Mesenchymal stem cell (in vitro differentiated cells and primary cell): Measurements from ENCODE around the gene TPM4.

Experiments
- DNase-seq: peaks from one replicate; pipeline ENCODE4 v3.0.0-alpha.2; 2013
- H2AFZ ChIP-seq: one replicate; pipeline ENCODE4 v1.6.1; 2013; ENCODE audit warnings: low read depth, mild to moderate bottlenecking, control low read depth, inconsistent platforms, low read length, moderate library complexity
- H2AK5ac ChIP-seq: 2 replicates; pipeline ENCODE4 v1.6.1; 2013; ENCODE audit warnings: low read length, moderate library complexity, mild to moderate bottlenecking, inconsistent platforms; ENCODE audit not compliant: severe bottlenecking
- H2BK120ac ChIP-seq: one replicate; pipeline ENCODE4 v1.6.1; 2013; ENCODE audit warnings: low read depth, mild to moderate bottlenecking, inconsistent platforms, low read length, moderate library complexity
- H2BK12ac ChIP-seq, 2 experiments: one replicate each; pipeline ENCODE4 v1.6.1; 2013; ENCODE audit warnings: inconsistent platforms in 2 of 2, low read length in 2 of 2, mild to moderate bottlenecking in 2 of 2, moderate library complexity in 2 of 2, control low read depth in 1 of 2
- H2BK15ac ChIP-seq: one replicate; pipeline ENCODE4 v1.6.1; 2013; ENCODE audit warnings: mild to moderate bottlenecking, low read depth, inconsistent platforms; ENCODE audit not compliant: poor library complexity, severe bottlenecking
- H2BK5ac ChIP-seq: 2 replicates; pipeline ENCODE4 v1.6.1; 2013; ENCODE audit warnings: low read depth, mild to moderate bottlenecking, low read length, control low read depth, inconsistent platforms; ENCODE audit not compliant: poor library complexity, severe bottlenecking
- H3K14ac ChIP-seq, 2 experiments: one replicate each; pipeline ENCODE4 v1.6.1; 2013; ENCODE audit warnings: inconsistent platforms in 2 of 2, low read length in 2 of 2, control low read depth in 1 of 2, mild to moderate bottlenecking in 1 of 2, moderate library complexity in 1 of 2
- H3K18ac ChIP-seq, 2 experiments: one replicate each; pipeline ENCODE4 v1.6.1; 2013; ENCODE audit warnings: inconsistent platforms in 2 of 2, low read length in 2 of 2, control low read depth in 1 of 2, low read depth in 1 of 2, mild to moderate bottlenecking in 1 of 2
- H3K23ac ChIP-seq, 2 experiments: one replicate each; pipeline ENCODE4 v1.6.1; 2013; ENCODE audit warnings: inconsistent platforms in 2 of 2, low read length in 2 of 2, mild to moderate bottlenecking in 2 of 2, moderate library complexity in 2 of 2, control low read depth in 1 of 2
- H3K27ac ChIP-seq: 2 replicates; pipeline ENCODE4 v1.5.1; 2013; ENCODE audit warnings: mild to moderate bottlenecking, moderate library complexity, low read length, control low read depth, inconsistent platforms; ENCODE audit not compliant: poor library complexity, severe bottlenecking
- H3K27me3 ChIP-seq, 2 experiments: 2 replicates each; pipeline versions ENCODE4 v1.6.1 to v1.7.0; 2013; ENCODE audit warnings: low read length in 2 of 2, mild to moderate bottlenecking in 2 of 2, moderate library complexity in 2 of 2, control low read depth in 1 of 2, inconsistent platforms in 1 of 2; ENCODE audit not compliant: control insufficient read depth in 1 of 2, insufficient read depth in 1 of 2
- H3K36me3 ChIP-seq, 2 experiments: 2 replicates each; pipeline versions ENCODE4 v1.6.1 to v1.7.0; 2013; ENCODE audit warnings: low read length in 2 of 2, control low read depth in 1 of 2, inconsistent platforms in 1 of 2, low read depth in 1 of 2, mild to moderate bottlenecking in 1 of 2; ENCODE audit not compliant: insufficient read depth in 2 of 2, control insufficient read depth in 1 of 2
- H3K4ac ChIP-seq, 2 experiments: one replicate each; pipeline ENCODE4 v1.6.1; 2013; ENCODE audit warnings: inconsistent platforms in 2 of 2, low read length in 2 of 2, mild to moderate bottlenecking in 2 of 2, moderate library complexity in 2 of 2, control low read depth in 1 of 2, low read depth in 1 of 2
- H3K4me1 ChIP-seq: 2 replicates; pipeline ENCODE4 v1.6.1; 2013; ENCODE audit warnings: low read depth, low read length, control low read depth; ENCODE audit not compliant: control insufficient read depth, insufficient read depth
- H3K4me2 ChIP-seq: 2 replicates; pipeline ENCODE4 v1.6.1; 2013; ENCODE audit warnings: low read length, mild to moderate bottlenecking, inconsistent platforms; ENCODE audit not compliant: poor library complexity, severe bottlenecking
- H3K4me3 ChIP-seq, 2 experiments: 2 replicates each; pipeline versions ENCODE4 v1.5.1 to v1.7.0; 2013; ENCODE audit warnings: low read length in 2 of 2, mild to moderate bottlenecking in 2 of 2, control low read depth in 1 of 2, low read depth in 1 of 2; ENCODE audit not compliant: insufficient read depth in 1 of 2
- H3K79me1 ChIP-seq: replicated peaks from 2 replicates; pipeline ENCODE4 v1.6.1; 2013; ENCODE audit warnings: mild to moderate bottlenecking, control low read depth, low read length, inconsistent platforms; ENCODE audit not compliant: poor library complexity, severe bottlenecking
- H3K9ac ChIP-seq: 2 replicates; pipeline ENCODE4 v1.7.0; 2013; ENCODE audit warnings: mild to moderate bottlenecking, low read length, moderate library complexity
- H3K9me3 ChIP-seq: 2 replicates; pipeline ENCODE4 v1.7.0; 2013; ENCODE audit warnings: mild to moderate bottlenecking, low read length; ENCODE audit not compliant: control insufficient read depth
- H4K8ac ChIP-seq: one replicate; pipeline ENCODE4 v1.6.1; 2013; ENCODE audit warnings: inconsistent platforms, mild to moderate bottlenecking, low read length, moderate library complexity
- H4K91ac ChIP-seq: one replicate; pipeline ENCODE4 v1.6.1; 2013; ENCODE audit warnings: mild to moderate bottlenecking, low read length, inconsistent platforms
- WGBS: methylation state at CpG from one replicate; pipeline ENCODE4 v1.1.7; 2013; ENCODE audit warnings: mixed read lengths; 5-methylcytosine and 5-hydroxymethylcytosine counted together

The TPM4 gene

GRCh38 chr19:16073481-16073880 is 2.8 kb upstream of the TPM4 start:
- Histone ChIP-seq H2BK120ac (no peak overlapping the region), H2AK5ac (no peak overlapping the region), H4K91ac (peak overlapping the region; percentile 43), H3K4ac (peak overlapping the region in 1 of 2 experiments; percentile 66), H3K18ac (no peak overlapping the region), H3K14ac (peak overlapping the region in 1 of 2 experiments; percentile 2), H3K27me3 (no peaks in the 10 kb centered on the region), H3K23ac (no peak overlapping the region), H3K4me1 (peaks cover 8% of the 10 kb centered on the region), H3K9ac (no peak overlapping the region), H2BK15ac (no peak overlapping the region), H3K4me2 (no peak overlapping the region), H4K8ac (no peak overlapping the region), H3K27ac (no peak overlapping the region), H3K9me3 (no peaks in the 10 kb centered on the region), H3K36me3 (peaks cover 0 to 21% of the 10 kb centered on the region in 2 experiments), H3K79me1 (no peaks in the 10 kb centered on the region), H3K4me3 (no peak overlapping the region), H2AFZ (no peak overlapping the region), H2BK5ac (no peak overlapping the region), H2BK12ac (peak overlapping the region in 1 of 2 experiments; percentile 80)
- DNase-seq: no peak
- 91% methylated on average over 7 of the region's 7 CpGs for WGBS

DNA sequence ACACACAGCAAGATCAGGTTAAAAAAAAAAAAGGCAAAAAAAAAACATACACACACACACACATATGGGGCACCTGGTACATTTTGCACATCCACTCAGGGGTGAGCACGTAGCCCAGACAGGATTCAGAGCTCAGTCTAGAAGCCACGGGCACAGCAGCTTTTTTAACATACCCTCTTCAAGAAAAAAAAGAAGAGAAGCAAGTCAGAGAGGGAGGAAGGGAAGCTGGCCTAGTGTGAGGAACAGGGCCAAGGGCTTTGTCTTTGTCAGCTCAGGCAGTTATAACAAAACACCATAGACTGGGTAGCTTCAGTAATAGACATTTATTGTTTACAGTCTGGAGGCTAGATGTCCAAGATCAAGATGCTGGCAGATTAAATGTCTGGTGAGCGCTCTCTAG is 2.3 kb upstream of the TPM4 start:
- Histone ChIP-seq H4K8ac (no peak overlapping the region), H3K4ac (no peak overlapping the region), H2BK5ac (no peak overlapping the region), H3K27ac (no peak overlapping the region), H2AFZ (no peak overlapping the region), H3K23ac (no peak overlapping the region), H3K36me3 (peaks cover 0 to 21% of the 10 kb centered on the region in 2 experiments), H3K4me3 (no peak overlapping the region), H3K14ac (no peak overlapping the region), H3K18ac (no peak overlapping the region), H3K4me1 (peaks cover 8% of the 10 kb centered on the region), H3K27me3 (no peaks in the 10 kb centered on the region), H3K9me3 (no peaks in the 10 kb centered on the region), H2AK5ac (no peak overlapping the region), H2BK120ac (no peak overlapping the region), H2BK15ac (no peak overlapping the region), H2BK12ac (peak overlapping the region in 1 of 2 experiments; percentile 79), H3K9ac (no peak overlapping the region), H3K4me2 (no peak overlapping the region), H3K79me1 (no peaks in the 10 kb centered on the region), H4K91ac (no peak overlapping the region)
- whole genome bisulfite sequencing: 96% methylated on average over 1 of the region's 3 CpGs
- peak; percentile 51 for DNase-seq

- peak overlapping the region; percentile 26 for H2AK5ac ChIP-seq
- H4K91ac ChIP-seq: peak overlapping the region; percentile 20
- no peak overlapping the region for H3K14ac ChIP-seq
- no peak overlapping the region for H2AFZ ChIP-seq
- H2BK5ac ChIP-seq: no peak overlapping the region
- H3K23ac ChIP-seq: no peak overlapping the region
- peaks cover 8% of the 10 kb centered on the region for H3K4me1 ChIP-seq
- H3K27me3 ChIP-seq: no peaks in the 10 kb centered on the region
- no peak overlapping the region for H3K18ac ChIP-seq
- H3K4me2 ChIP-seq: no peak overlapping the region
- H3K4me3 ChIP-seq: no peak overlapping the region
- H3K4ac ChIP-seq: peak overlapping the region in 1 of 2 experiments; percentile 84
- H2BK12ac ChIP-seq: peak overlapping the region in 1 of 2 experiments; percentile 79
- no peaks in the 10 kb centered on the region for H3K79me1 ChIP-seq
- peak overlapping the region; percentile 64 for H2BK15ac ChIP-seq
- H4K8ac ChIP-seq: peak overlapping the region; percentile 31
- H3K9ac ChIP-seq: peak overlapping the region; percentile 96
- no peak overlapping the region for H2BK120ac ChIP-seq
- DNase-seq: no peak
- no peak overlapping the region for H3K27ac ChIP-seq
- H3K36me3 ChIP-seq: peaks cover 0 to 17% of the 10 kb centered on the region in 2 experiments
- 98% methylated on average over 10 of the region's 10 CpGs for WGBS
- no peaks in the 10 kb centered on the region for H3K9me3 ChIP-seq
Observed at GRCh38 chr19:16074488-16075365, 1.6 kb upstream of the TPM4 start.

- no peak for DNase-seq
- Histone ChIP-seq H2BK12ac (peak overlapping the region in 1 of 2 experiments; percentile 55), H3K4ac (peak overlapping the region; percentile 19 to 87), H4K91ac (peak overlapping the region; percentile 58), H3K27me3 (no peaks in the 10 kb centered on the region), H3K4me1 (peaks cover 10% of the 10 kb centered on the region), H3K27ac (peak overlapping the region; percentile 95), H2BK120ac (peak overlapping the region; percentile 61), H3K23ac (no peak overlapping the region), H2AFZ (peak overlapping the region; percentile 30), H2AK5ac (peak overlapping the region; percentile 68), H4K8ac (peak overlapping the region; percentile 86), H3K4me3 (peak overlapping the region; percentile 82 to 100), H3K9ac (peak overlapping the region; percentile 96), H3K36me3 (peaks cover 7 to 25% of the 10 kb centered on the region in 2 experiments), H2BK5ac (peak overlapping the region; percentile 63), H3K18ac (peak overlapping the region; percentile 15 to 63), H3K4me2 (peak overlapping the region; percentile 22), H3K14ac (peak overlapping the region in 1 of 2 experiments; percentile 58), H3K9me3 (no peaks in the 10 kb centered on the region), H3K79me1 (no peaks in the 10 kb centered on the region), H2BK15ac (peak overlapping the region; percentile 21)
- WGBS: 21% methylated on average over 21 of the region's 21 CpGs
Observed at GRCh38 chr19:16075430-16076153, 703 bp upstream of the TPM4 start.
